GM12801 (cell line): ENCODE results near the gene PLEKHB2.

ENCODE experiments used
- TF ChIP-seq, protein P1 (sequence below): IDR thresholded peaks from one replicate; pipeline ENCODE4 v1.5.1; 2011; ENCODE audit warnings: control low read depth; ENCODE audit not compliant: insufficient read length; ENCODE audit errors: extremely low read depth

Gene PLEKHB2

DNA sequence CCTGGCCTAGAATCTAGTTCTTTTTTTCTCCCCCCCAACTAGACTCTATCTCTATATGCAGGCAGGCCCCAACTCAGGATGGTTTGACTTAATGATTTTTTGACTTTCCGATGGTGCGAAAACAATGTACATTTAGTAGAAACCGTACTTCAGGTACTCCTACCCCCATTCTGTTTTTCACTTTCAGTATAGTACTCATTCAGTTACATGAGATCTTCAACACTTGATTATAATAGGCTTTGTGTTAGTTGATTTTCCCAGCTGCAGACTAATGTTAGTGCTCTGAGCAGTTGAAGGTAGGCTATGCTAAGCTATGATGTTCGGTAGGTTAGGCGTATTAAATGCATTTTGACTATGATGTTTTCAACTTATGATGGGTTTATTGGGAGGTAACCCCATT, 37.7 kb downstream of the PLEKHB2 start:
- TF ChIP-seq, protein P1, sequence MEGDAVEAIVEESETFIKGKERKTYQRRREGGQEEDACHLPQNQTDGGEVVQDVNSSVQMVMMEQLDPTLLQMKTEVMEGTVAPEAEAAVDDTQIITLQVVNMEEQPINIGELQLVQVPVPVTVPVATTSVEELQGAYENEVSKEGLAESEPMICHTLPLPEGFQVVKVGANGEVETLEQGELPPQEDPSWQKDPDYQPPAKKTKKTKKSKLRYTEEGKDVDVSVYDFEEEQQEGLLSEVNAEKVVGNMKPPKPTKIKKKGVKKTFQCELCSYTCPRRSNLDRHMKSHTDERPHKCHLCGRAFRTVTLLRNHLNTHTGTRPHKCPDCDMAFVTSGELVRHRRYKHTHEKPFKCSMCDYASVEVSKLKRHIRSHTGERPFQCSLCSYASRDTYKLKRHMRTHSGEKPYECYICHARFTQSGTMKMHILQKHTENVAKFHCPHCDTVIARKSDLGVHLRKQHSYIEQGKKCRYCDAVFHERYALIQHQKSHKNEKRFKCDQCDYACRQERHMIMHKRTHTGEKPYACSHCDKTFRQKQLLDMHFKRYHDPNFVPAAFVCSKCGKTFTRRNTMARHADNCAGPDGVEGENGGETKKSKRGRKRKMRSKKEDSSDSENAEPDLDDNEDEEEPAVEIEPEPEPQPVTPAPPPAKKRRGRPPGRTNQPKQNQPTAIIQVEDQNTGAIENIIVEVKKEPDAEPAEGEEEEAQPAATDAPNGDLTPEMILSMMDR: no peak

DNA sequence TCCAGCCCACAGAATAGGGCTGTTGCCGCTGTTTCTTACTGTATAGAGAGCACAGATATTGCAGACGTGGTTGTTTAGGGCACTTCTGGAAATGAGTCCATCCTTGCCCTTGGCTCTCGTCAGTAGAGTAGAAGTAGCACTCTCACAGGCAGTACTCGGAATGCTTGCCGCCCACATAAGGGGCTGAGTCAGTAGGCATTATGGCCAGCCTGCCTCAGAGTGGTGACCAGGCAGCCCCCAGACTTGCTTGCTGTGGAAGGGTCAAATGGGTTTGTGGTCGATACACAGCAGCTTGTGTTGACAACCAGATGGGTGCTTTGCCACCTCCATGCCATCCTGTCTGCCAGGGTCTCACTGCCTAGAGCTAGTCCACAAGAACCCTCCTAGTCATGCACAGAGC, 38.7 kb downstream of the PLEKHB2 start:
- TF ChIP-seq, protein P1: no peak

DNA sequence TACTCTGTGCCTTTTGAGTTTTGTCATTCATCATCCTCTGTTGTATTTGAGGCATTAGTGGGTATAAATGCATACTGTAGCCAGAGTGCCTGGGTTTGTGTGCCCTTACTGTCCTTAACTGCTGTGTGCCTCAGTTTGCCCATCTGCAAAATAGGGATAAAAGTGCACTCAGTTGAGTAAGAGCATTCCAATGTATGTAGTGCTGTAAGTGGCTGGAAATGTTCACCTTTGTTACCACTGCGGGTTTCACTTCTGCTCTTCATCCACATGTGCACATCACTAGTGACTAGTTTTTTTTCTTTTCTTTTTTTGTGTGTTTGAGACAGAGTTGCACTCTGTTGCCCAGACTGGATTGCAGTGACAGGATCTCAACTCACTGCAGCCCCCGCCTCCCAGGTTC, 39.9 kb downstream of the PLEKHB2 start:
- TF ChIP-seq, protein P1: no peak

DNA sequence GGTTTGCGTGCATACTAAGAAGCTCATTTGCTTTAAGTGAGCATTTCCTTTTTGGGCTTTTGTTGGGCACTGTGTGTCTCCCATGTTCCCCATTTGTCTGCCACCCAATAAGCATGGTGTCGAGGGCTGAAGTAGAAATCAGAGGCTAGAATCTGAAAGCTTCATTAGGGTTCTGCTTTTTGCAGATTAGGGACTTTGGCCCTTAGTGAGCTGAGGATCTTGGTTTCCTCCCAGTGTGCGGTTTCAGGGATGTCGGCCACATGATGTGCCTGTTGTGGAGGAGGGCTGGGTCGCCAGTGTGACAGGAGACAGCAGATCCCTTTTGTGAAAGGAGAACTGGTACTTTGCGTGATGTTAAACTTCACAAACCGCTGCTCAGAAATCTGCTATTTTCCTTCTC, 41.1 kb downstream of the PLEKHB2 start:
- TF ChIP-seq, protein P1: no peak

DNA sequence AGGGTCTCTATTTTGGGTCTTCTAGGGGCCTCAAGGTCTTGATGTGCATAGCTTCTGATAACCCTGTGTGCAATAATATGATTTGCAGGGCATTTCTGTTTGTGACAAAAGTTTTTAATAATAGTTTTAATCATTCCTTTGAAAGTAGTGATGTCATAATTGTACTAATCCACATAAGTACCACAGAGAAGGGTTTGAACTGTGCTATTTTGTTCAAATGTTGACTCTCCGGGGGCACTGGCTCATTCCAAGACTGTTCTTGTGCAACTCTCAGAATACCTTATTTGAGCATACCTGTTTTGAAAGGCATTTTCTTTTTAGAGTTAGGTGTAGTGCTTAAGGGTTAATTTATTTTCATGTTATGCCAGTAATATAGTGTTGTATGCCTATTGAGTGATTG, 41.6 kb downstream of the PLEKHB2 start:
- TF ChIP-seq, protein P1: no peak

DNA sequence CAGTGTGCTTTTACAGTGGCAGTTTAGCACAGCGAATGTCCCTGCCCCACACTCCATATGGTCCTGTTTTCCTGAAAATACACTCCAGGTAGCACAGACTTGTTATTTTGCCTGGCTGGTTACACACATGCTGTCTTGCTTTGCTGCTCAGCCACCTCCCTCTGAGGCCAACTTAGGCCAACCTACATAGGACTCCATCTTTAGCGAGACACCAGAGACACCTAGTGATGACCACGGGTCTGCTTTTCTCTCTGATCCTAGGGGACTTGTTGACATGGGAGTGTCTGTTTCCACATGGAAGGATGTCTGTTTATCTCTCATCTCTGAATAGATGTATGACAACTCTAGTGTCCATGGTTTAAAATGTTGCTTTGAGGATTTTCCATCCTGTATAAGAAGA, 43.3 kb downstream of the PLEKHB2 start:
- TF ChIP-seq, protein P1: no peak

DNA sequence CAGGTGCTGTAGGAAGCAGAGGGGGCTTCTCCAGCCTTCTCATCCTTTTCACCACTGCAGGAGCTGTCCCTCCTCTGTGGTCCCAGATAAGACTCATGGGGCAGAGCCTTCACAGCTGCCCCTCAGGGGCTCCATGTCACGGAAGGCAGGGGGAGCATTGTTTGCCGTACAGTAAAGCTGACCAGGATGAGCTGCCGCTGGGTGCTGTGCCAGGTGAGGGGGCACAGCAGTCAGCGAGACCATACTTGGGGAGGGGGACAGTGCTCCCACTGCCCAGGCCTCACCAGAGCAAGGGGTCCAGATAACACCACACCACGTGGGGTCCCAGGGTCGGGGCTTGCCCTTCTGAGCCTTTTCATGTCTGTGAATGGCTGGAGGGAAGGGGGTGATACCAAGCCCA, 46.3 kb downstream of the PLEKHB2 start:
- TF ChIP-seq, protein P1: no peak

DNA sequence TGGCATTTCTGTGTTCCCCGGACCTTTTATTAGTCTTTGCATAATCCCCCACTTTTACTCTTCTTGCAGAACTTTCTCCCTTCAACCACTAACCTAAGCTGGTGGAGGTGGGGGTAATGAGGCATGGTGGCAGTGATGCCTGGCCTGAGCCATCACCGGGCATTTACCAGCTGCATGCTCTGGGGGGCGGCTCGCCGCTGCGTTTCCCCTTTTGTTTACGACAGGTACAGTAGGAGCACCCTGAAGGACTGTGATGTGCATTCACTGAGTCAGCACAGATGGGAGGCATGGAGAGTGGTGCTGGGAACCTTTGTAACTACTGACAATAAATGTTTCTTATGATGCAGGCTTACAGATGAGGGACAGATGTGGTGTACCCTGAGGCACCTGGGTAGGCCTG, 46.9 kb downstream of the PLEKHB2 start:
- TF ChIP-seq, protein P1: no peak
